B cell (primary cell): Measurements from ENCODE around the gene YARS2. TPM values are rescaled to one million over a fixed set of nuclear protein-coding genes. Genes with fewer than 3 reads are reported as not detected.
"Not testable (repeated sequence)": the region's sequence is repeated elsewhere in the genome, so short reads cannot be mapped to it uniquely, and the experiment has no call there.

Experiments used
- ATAC-seq: fragments of 200-7000 bp; cut with Tn5 transposase; one replicate; pipeline ENCODE4 v1.10.0; 2021; ENCODE audit warnings: low read depth, mild to moderate bottlenecking, moderate number of reproducible peaks, moderate library complexity
- CTCF ChIA-PET: fragments of 350-600 bp; sonication (Branson Sonifier 250); formaldehyde crosslinking; loops from one replicate; lab custom pipeline; 2021; ENCODE audit warnings: antibody characterized with exemption, inconsistent platforms; lab: Charles Lee
- POLR2A ChIA-PET: fragments of 350-600 bp; sonication (Branson Sonifier 250); formaldehyde crosslinking; loops from one replicate; lab custom pipeline; 2021; ENCODE audit warnings: antibody characterized with exemption; lab: Charles Lee
- DNase-seq: peaks from one replicate; pipeline ENCODE4 v3.0.0; 2013
- H2AFZ ChIP-seq: 2 replicates; pipeline ENCODE4 v1.6.1; 2012; ENCODE audit warnings: mild to moderate bottlenecking, low read depth, low read length; ENCODE audit not compliant: insufficient read depth, poor library complexity, severe bottlenecking
- H3K27ac ChIP-seq, 2 donors: 1 replicate in 1 of 2; 2 replicates in 1 of 2; pipeline ENCODE4 v1.5.1; 2012 to 2013; ENCODE audit warnings: low read length in 2 of 2, mild to moderate bottlenecking in 2 of 2, moderate library complexity in 1 of 2
- H3K27me3 ChIP-seq, 4 experiments: fragments of 200-600 bp in 1 of 4; sonication (generic) in 1 of 4; replicated peaks in 1 of 4; 1 replicate in 2 of 4; 2 replicates in 2 of 4; pipeline versions ENCODE4 v1.6.1 to v1.7.0; 2013 to 2016; ENCODE audit warnings: low read length in 3 of 4, mild to moderate bottlenecking in 2 of 4, mixed read lengths in 1 of 4, moderate library complexity in 1 of 4; ENCODE audit not compliant: insufficient read depth in 4 of 4, control insufficient read depth in 3 of 4; ENCODE audit errors: control extremely low read depth in 1 of 4
- H3K36me3 ChIP-seq, 2 experiments: replicated peaks in 1 of 2; 1 replicate in 1 of 2; 2 replicates in 1 of 2; pipeline versions ENCODE4 v1.6.1 to v1.7.1; 2013; ENCODE audit warnings: low read length in 1 of 2; ENCODE audit not compliant: insufficient read depth in 2 of 2, control insufficient read depth in 1 of 2; ENCODE audit errors: control extremely low read depth in 1 of 2, extremely low read depth in 1 of 2
- H3K4me1 ChIP-seq, 2 donors: fragments of 200-600 bp in 1 of 2; sonication (generic) in 1 of 2; 1 replicate in 1 of 2; 2 replicates in 1 of 2; pipeline versions ENCODE4 v1.5.1 to v1.6.1; 2013 to 2017; ENCODE audit warnings: low read length in 2 of 2; ENCODE audit not compliant: control insufficient read depth in 2 of 2, insufficient read depth in 2 of 2
- H3K4me2 ChIP-seq: replicated peaks from 2 replicates; pipeline ENCODE3; 2012; ENCODE audit warnings: mild to moderate bottlenecking, low read depth, low read length; ENCODE audit not compliant: poor library complexity, severe bottlenecking
- H3K4me3 ChIP-seq, 5 experiments: fragments of 200-600 bp in 1 of 5; sonication (generic) in 1 of 5; 1 replicate in 3 of 5; 2 replicates in 2 of 5; pipeline versions ENCODE4 v1.5.1 to v1.7.0; 2011 to 2016; ENCODE audit warnings: low read length in 4 of 5, mild to moderate bottlenecking in 4 of 5, low read depth in 2 of 5, control low read depth in 1 of 5, moderate library complexity in 1 of 5; ENCODE audit not compliant: insufficient read depth in 1 of 5; ENCODE audit errors: control extremely low read depth in 1 of 5, extremely low read depth in 1 of 5
- H3K79me2 ChIP-seq: fragments of 200-600 bp; sonication (generic); one replicate; pipeline ENCODE4 v1.6.0; 2016; ENCODE audit warnings: low read length; ENCODE audit not compliant: control insufficient read depth, insufficient read depth
- H3K9ac ChIP-seq: fragments of 200-600 bp; sonication (generic); 2 replicates; pipeline ENCODE4 v1.6.1; 2017; ENCODE audit warnings: mild to moderate bottlenecking, low read length, moderate library complexity
- H3K9me3 ChIP-seq, 3 donors: one replicate each; pipeline versions ENCODE4 v1.6.1 to v1.7.1; 2013; ENCODE audit warnings: low read length in 2 of 3; ENCODE audit not compliant: control insufficient read depth in 2 of 3, insufficient read depth in 1 of 3; ENCODE audit errors: control extremely low read depth in 1 of 3
- H4K20me1 ChIP-seq: 2 replicates; pipeline ENCODE4 v1.6.0; 2012; ENCODE audit warnings: mild to moderate bottlenecking, low read length; ENCODE audit not compliant: insufficient read depth, control insufficient read depth, poor library complexity, severe bottlenecking
- H3K27ac Mint-ChIP-seq: one replicate; pipeline ENCODE4 v1.8.0; 2021; ENCODE audit warnings: mixed read lengths
- H3K27me3 Mint-ChIP-seq: one replicate; pipeline ENCODE4 v1.8.0; 2021; ENCODE audit warnings: mixed read lengths
- H3K4me1 Mint-ChIP-seq: one replicate; pipeline ENCODE4 v1.8.0; 2021; ENCODE audit warnings: mixed read lengths
- H3K4me3 Mint-ChIP-seq: one replicate; pipeline ENCODE4 v1.8.0; 2021; ENCODE audit warnings: mixed read lengths
- H3K9me3 Mint-ChIP-seq: one replicate; pipeline ENCODE4 v1.8.0; 2022; ENCODE audit warnings: mixed read lengths; ENCODE audit not compliant: insufficient read depth
- CTCF ChIP-seq: fragments of 200-600 bp; IDR thresholded peaks from one replicate; pipeline ENCODE4 v1.8.0; 2022; ENCODE audit warnings: antibody characterized with exemption, mild to moderate bottlenecking
- EZH2 ChIP-seq: IDR thresholded peaks from 2 replicates; pipeline ENCODE4 v1.6.1; 2012; ENCODE audit warnings: borderline replicate concordance, low read depth, mild to moderate bottlenecking, moderate library complexity, low read length; ENCODE audit not compliant: insufficient read depth, poor library complexity, severe bottlenecking
- WGBS: methylation state at CpG from one replicate; pipeline ENCODE4 v1.1.5; 2013; ENCODE audit warnings: missing lambda C conversion rate; ENCODE audit not compliant: insufficient coverage; 5-methylcytosine and 5-hydroxymethylcytosine counted together
- intact Hi-C: fragments of 100-400 bp; cut with micrococcal nuclease; formaldehyde crosslinking; loops from one replicate; pipeline ENCODE4 v1.10.0; 2022
- polyA plus RNA-seq: library from polyadenylated mRNA; depleted of rRNA; stranded (reverse); fragments of >200 nt; gene quantifications from 2 replicates; pipeline ENCODE4 v1.2.3, GENCODE V29; 2012
- total RNA-seq, 2 donors: library from RNA; stranded (reverse); fragments of 120-200 nt in 1 of 2; gene quantifications; 1 replicate in 1 of 2; 2 replicates in 1 of 2; pipeline versions ENCODE4 v1.2.3 to v1.2.4, GENCODE V29; 2013 to 2022

The YARS2 gene
- total and polyA plus RNA-seq, 2 donors (not counting 1 experiment from before 2014, with no cell fraction given), result 14.6 to 18.8 TPM

- Histone ChIP-seq H3K27me3 (no peaks in the 10 kb centered on the region), H3K4me2 (no peak overlapping the region), H3K36me3 (peaks cover 2 to 10% of the 10 kb centered on the region in 2 experiments), H3K9me3 (no peaks in the 10 kb centered on the region), H3K4me3 (no peak overlapping the region), H3K79me2 (peaks cover 12% of the 10 kb centered on the region), H3K9ac (no peak overlapping the region), H3K4me1 (no peaks in the 10 kb centered on the region), H3K27ac (no peak overlapping the region), H2AFZ (no peak overlapping the region), H4K20me1 (no peaks in the 10 kb centered on the region)
- POLR2A ChIA-PET, result no interaction called here
- H3K27ac Mint-ChIP-seq, result no peak overlapping the region
- H3K9me3 Mint-ChIP-seq, result no peaks in the 10 kb centered on the region
- intact Hi-C loops, result no loop called here
- TF ChIP-seq EZH2 (no peak), CTCF (no peak)
- no peak overlapping the region for H3K4me3 Mint-ChIP-seq
- CTCF ChIA-PET, result interaction anchor here (0.7 kb wide), 1 partner anchor 338 kb away, joined by 3 read pairs; no protein-coding TSS in a partner anchor
- H3K27me3 Mint-ChIP-seq, result no peaks in the 10 kb centered on the region
- DNase-seq (no peak), ATAC-seq (no peak)
- H3K4me1 Mint-ChIP-seq, result peaks cover 6% of the 10 kb centered on the region
Observed at GRCh38 chr12:32702473-32702872, 53.2 kb downstream of the YARS2 start.

GRCh38 chr12:32699437-32699836, 56.3 kb downstream of the YARS2 start:
- CTCF ChIA-PET, H3K27ac Mint-ChIP-seq, intact Hi-C loops, H3K4me1 ChIP-seq, POLR2A ChIA-PET, H3K9me3 Mint-ChIP-seq, ATAC-seq, H3K9ac ChIP-seq, H4K20me1 ChIP-seq, H3K36me3 ChIP-seq, H3K4me3 Mint-ChIP-seq, H3K4me3 ChIP-seq, H3K4me2 ChIP-seq, DNase-seq, H3K27me3 ChIP-seq, H2AFZ ChIP-seq, H3K27ac ChIP-seq, H3K9me3 ChIP-seq, H3K27me3 Mint-ChIP-seq: not testable (repeated sequence)
- WGBS, result 95% methylated on average over 3 of the region's 8 CpGs
- H3K4me1 Mint-ChIP-seq, result peaks cover 11% of the 10 kb centered on the region
- H3K79me2 ChIP-seq, result peaks cover 39% of the 10 kb centered on the region
